DOHH2 (cell line): ENCODE data around the gene OSTF1.

Source experiments
- EZH2phosphoT487 ChIP-seq: fragments of 200-600 bp; sonication (generic); IDR thresholded peaks from 2 replicates; pipeline ENCODE4 v1.6.1; 2017; ENCODE audit warnings: borderline replicate concordance, mild to moderate bottlenecking, antibody characterized with exemption, low read length, moderate library complexity, mixed read lengths
- TF ChIP-seq, protein P1 (sequence below): fragments of 200-600 bp; sonication (generic); IDR thresholded peaks from one replicate; pipeline ENCODE4 v1.5.1; 2014; ENCODE audit warnings: antibody characterized with exemption, mild to moderate bottlenecking, low read depth, low read length; ENCODE audit not compliant: poor library complexity, severe bottlenecking

DNA sequence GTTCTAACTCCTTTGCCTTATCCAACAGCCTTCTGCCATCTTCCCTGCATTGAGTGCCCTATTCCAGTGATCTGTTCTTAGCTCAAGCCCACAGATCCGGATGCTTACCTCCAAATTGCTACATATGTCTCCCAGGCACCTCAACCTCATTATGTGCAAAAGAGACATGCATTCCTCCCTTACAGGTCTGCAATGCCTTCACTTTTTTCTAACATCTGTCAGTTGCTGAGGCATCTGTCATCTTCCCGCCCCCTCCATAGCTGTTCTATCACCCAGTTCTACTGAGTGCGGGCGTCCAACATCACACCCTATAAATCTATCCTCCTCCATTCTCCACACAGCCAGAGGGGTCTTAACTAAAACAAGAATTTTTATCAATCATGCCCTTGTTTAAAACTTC lies 20.4 kb upstream of the OSTF1 start:
- TF ChIP-seq, protein P1, sequence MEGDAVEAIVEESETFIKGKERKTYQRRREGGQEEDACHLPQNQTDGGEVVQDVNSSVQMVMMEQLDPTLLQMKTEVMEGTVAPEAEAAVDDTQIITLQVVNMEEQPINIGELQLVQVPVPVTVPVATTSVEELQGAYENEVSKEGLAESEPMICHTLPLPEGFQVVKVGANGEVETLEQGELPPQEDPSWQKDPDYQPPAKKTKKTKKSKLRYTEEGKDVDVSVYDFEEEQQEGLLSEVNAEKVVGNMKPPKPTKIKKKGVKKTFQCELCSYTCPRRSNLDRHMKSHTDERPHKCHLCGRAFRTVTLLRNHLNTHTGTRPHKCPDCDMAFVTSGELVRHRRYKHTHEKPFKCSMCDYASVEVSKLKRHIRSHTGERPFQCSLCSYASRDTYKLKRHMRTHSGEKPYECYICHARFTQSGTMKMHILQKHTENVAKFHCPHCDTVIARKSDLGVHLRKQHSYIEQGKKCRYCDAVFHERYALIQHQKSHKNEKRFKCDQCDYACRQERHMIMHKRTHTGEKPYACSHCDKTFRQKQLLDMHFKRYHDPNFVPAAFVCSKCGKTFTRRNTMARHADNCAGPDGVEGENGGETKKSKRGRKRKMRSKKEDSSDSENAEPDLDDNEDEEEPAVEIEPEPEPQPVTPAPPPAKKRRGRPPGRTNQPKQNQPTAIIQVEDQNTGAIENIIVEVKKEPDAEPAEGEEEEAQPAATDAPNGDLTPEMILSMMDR: no peak
- TF ChIP-seq EZH2phosphoT487: no peak
